Breast epithelium (tissue), 4 donors: ENCODE results near the gene ZBTB3. TPM values are rescaled to one million over a fixed set of nuclear protein-coding genes. Genes with fewer than 3 reads are reported as not detected.

Source experiments
- DNase-seq, 2 donors: peaks; one replicate each; pipeline ENCODE4 v3.0.0-alpha.2; 2019; ENCODE audit warnings: low spot score in 2 of 2
- H3K27ac ChIP-seq, 2 donors: fragments of 200-600 bp; sonication (generic) in 1 of 2; one replicate each; pipeline ENCODE4 v1.5.1; 2016 to 2019; ENCODE audit warnings: mild to moderate bottlenecking in 1 of 2
- H3K27me3 ChIP-seq, 2 donors: fragments of 200-600 bp; sonication (generic) in 1 of 2; one replicate each; pipeline versions ENCODE4 v1.5.1 to v1.6.0; 2017 to 2019; ENCODE audit warnings: control low read depth in 1 of 2, mild to moderate bottlenecking in 1 of 2
- H3K36me3 ChIP-seq: fragments of 200-600 bp; one replicate; pipeline ENCODE4 v1.5.1; 2019
- H3K4me1 ChIP-seq, 2 donors: fragments of 200-600 bp; sonication (generic); one replicate each; pipeline ENCODE4 v1.5.1; 2016 to 2019; ENCODE audit warnings: control low read depth in 1 of 2
- H3K4me3 ChIP-seq, 3 donors: fragments of 200-600 bp; sonication (generic); 1 replicate in 2 of 3; 2 replicates in 1 of 3; pipeline ENCODE4 v1.5.1; 2016 to 2019; ENCODE audit warnings: mild to moderate bottlenecking in 3 of 3, moderate library complexity in 2 of 3
- H3K9me3 ChIP-seq, 2 donors: fragments of 200-600 bp; sonication (generic) in 1 of 2; one replicate each; pipeline ENCODE4 v1.5.1; 2016 to 2019; ENCODE audit warnings: control low read depth in 1 of 2
- POLR2A ChIP-seq: fragments of 450-650 bp; IDR thresholded peaks from one replicate; pipeline ENCODE4 v1.6.1; 2016; ENCODE audit warnings: antibody characterized with exemption, mild to moderate bottlenecking, moderate library complexity
- POLR2AphosphoS5 ChIP-seq, 3 donors: sonication (generic); formaldehyde crosslinking; IDR thresholded peaks; one replicate each; pipeline ENCODE4 v1.6.1; 2017; ENCODE audit warnings: antibody characterized with exemption in 3 of 3
- intact Hi-C: fragments of 100-400 bp; cut with DNase I; formaldehyde crosslinking; loops from one replicate; pipeline ENCODE4 v1.15.1; 2023; ENCODE audit warnings: low total_unique reads
- total RNA-seq, 3 donors: library from RNA; depleted of rRNA; stranded (reverse); fragments of >200 nt; gene quantifications; one replicate each; pipeline ENCODE4 v1.1.0, GENCODE V29; 2016
- TF ChIP-seq, protein P1 (sequence below), 3 donors: fragments of 450-650 bp; IDR thresholded peaks; one replicate each; pipeline ENCODE4 v1.5.1; 2016 to 2017; ENCODE audit warnings: antibody characterized with exemption in 3 of 3, mild to moderate bottlenecking in 3 of 3, moderate library complexity in 3 of 3

Gene ZBTB3
- 1 to 10 TPM; 5.9 to 9.7 (median 9.0) TPM for total RNA-seq

DNA sequence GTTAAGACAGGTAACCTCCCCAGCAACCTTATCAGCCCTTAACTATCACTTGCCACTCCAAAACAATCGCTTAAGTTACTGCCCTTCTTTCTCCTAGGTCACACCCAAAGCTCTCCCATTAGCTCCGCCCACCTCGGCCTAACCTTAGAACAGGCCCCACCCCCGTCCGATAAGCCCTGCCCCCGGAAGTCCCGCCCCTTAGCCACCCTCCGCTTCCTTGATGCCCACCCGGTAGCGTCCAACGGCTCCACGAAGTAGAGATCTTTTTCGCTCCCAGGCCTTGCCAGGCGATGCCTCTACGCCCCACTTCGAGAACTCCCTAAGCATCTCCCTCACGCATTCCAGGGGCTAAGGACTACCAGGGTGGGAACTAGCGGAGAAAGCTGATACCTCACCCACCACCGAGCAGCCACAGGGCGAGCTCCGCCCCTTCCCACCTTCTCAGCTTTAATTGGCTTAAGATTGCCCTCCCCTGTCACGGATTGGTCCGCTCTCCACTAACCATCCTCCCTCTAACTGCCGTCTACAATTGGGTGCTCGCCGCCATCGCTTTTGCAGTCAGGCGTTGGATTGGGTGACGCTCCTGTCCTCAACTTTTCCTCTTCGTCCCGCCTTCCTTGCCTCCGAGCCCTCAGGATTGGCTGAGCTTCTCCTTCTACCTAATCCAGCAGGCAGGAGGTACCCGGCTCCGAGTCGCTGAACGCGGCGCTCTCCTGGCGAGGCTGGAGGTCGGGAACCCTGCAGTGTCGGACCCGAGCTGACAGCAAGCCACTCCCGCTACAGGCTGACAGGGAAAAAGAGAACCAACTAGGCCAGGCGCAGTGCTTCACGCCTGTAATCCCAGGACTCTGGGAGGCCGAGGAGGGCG is at the start of gene ZBTB3:
Gene ZBTB3, minus strand, starts transcription at position 425 of the 868 bp plus-strand sequence. CDS start 496 bp downstream, outside the sequence.
- H3K4me1 ChIP-seq = no peaks in the 10 kb centered on the region
- no peaks in the 10 kb centered on the region for H3K36me3 ChIP-seq
- peak within 1 kb of the TSS; percentile 53 to 75 (median 66) for H3K4me3 ChIP-seq
- no peaks in the 10 kb centered on the region for H3K9me3 ChIP-seq
- DNase-seq = peak; percentile 97 to 99
- H3K27ac ChIP-seq = peak within 1 kb of the TSS; percentile 92 to 93
- intact Hi-C loops = no loop called here
- TF ChIP-seq, protein P1, sequence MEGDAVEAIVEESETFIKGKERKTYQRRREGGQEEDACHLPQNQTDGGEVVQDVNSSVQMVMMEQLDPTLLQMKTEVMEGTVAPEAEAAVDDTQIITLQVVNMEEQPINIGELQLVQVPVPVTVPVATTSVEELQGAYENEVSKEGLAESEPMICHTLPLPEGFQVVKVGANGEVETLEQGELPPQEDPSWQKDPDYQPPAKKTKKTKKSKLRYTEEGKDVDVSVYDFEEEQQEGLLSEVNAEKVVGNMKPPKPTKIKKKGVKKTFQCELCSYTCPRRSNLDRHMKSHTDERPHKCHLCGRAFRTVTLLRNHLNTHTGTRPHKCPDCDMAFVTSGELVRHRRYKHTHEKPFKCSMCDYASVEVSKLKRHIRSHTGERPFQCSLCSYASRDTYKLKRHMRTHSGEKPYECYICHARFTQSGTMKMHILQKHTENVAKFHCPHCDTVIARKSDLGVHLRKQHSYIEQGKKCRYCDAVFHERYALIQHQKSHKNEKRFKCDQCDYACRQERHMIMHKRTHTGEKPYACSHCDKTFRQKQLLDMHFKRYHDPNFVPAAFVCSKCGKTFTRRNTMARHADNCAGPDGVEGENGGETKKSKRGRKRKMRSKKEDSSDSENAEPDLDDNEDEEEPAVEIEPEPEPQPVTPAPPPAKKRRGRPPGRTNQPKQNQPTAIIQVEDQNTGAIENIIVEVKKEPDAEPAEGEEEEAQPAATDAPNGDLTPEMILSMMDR (IDR thresholded peaks at IDR 0.05) = peak; percentile 11 to 55 (median 37)
- TF ChIP-seq POLR2A = peak; percentile 51
- TF ChIP-seq POLR2AphosphoS5 (IDR thresholded peaks at IDR 0.05) = peak; percentile 94 to 99 (median 94)
- H3K27me3 ChIP-seq = no peaks in the 10 kb centered on the region

DNA sequence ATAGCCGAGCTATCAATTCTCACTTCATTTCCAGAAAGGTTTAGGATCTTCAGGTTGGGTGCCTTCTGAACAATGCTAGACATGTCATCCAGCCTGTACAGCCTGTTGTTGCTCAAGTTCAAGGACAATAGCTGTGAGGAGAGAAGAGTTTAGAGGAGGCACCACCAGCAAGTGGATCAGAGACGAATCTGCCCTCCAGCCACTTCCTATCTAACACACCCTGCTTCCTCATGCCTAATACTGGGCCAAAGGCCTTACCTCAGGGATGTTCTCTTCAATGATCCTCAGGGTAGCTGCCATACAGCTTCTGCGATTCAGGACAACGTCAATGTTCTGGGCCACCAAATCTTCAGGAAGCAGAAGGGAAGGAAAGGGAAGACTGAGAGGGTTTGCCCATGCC is 47.1 kb upstream of the ZBTB3 start:
- Histone ChIP-seq H3K36me3 (peaks cover 10% of the 10 kb centered on the region), H3K27me3 (no peaks in the 10 kb centered on the region), H3K4me3 (no peak overlapping the region), H3K27ac (peak overlapping the region in 1 of 2 donors; percentile 1), H3K9me3 (no peaks in the 10 kb centered on the region), H3K4me1 (no peaks in the 10 kb centered on the region)
- no peak for DNase-seq
- TF ChIP-seq, protein P1 (IDR thresholded peaks at IDR 0.05) = no peak
- TF ChIP-seq POLR2AphosphoS5 (IDR thresholded peaks at IDR 0.05) (no peak), POLR2A (no peak)
- intact Hi-C loops = no loop called here

DNA sequence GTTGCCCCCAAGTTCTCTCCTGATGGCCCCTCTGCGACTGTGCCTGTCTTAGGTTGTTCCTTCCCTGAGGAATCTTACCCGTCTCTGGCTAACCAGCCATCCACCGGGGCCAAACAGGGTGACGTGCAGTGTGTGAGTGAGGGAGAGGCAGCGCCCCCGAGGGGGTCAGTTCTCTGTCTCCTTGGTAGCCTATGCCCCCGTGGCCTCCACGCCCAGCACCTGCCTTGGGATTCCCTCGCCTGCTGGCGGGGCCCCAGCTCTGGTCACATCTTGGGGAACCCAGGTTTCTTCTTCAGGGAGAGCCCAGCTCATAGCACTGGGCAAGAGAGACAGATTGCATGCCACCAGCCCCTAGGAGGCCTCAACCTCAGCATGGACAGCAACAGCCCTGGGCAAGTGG is 45.5 kb upstream of the ZBTB3 start:
- H3K9me3 ChIP-seq = no peaks in the 10 kb centered on the region
- TF ChIP-seq POLR2AphosphoS5 (IDR thresholded peaks at IDR 0.05) (no peak), POLR2A (no peak)
- TF ChIP-seq, protein P1 (IDR thresholded peaks at IDR 0.05) = no peak
- no peak overlapping the region for H3K27ac ChIP-seq
- peaks cover 10% of the 10 kb centered on the region for H3K36me3 ChIP-seq
- no peaks in the 10 kb centered on the region for H3K27me3 ChIP-seq
- DNase-seq = no peak
- intact Hi-C loops = no loop called here
- no peaks in the 10 kb centered on the region for H3K4me1 ChIP-seq
- H3K4me3 ChIP-seq = no peak overlapping the region

DNA sequence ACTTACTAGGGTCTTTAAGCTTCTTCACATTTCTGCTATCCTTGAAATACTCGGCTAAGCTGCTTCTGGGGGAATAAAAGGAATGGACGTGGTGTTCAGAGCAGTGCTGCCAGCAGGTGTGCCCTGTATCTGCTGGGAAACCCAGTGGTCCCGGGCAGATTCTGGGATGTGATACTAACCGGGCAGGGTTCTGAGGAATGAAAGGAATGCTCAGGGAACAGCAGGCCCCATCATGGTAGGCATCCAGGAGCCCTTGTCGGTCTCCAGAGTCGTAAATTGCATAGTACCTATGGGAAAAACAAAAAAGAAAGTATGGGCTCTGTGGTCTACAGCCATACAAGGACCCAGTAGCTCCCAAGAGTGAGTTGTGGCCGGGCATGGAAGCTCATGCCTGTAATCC is 42.3 kb upstream of the ZBTB3 start:
- H3K4me1 ChIP-seq = no peaks in the 10 kb centered on the region
- intact Hi-C loops = no loop called here
- H3K9me3 ChIP-seq = no peaks in the 10 kb centered on the region
- no peak overlapping the region for H3K4me3 ChIP-seq
- DNase-seq = no peak
- no peaks in the 10 kb centered on the region for H3K27me3 ChIP-seq
- no peak overlapping the region for H3K27ac ChIP-seq
- TF ChIP-seq POLR2AphosphoS5 (IDR thresholded peaks at IDR 0.05) (no peak), POLR2A (no peak)
- TF ChIP-seq, protein P1 (IDR thresholded peaks at IDR 0.05) = no peak
- peaks cover 10% of the 10 kb centered on the region for H3K36me3 ChIP-seq

DNA sequence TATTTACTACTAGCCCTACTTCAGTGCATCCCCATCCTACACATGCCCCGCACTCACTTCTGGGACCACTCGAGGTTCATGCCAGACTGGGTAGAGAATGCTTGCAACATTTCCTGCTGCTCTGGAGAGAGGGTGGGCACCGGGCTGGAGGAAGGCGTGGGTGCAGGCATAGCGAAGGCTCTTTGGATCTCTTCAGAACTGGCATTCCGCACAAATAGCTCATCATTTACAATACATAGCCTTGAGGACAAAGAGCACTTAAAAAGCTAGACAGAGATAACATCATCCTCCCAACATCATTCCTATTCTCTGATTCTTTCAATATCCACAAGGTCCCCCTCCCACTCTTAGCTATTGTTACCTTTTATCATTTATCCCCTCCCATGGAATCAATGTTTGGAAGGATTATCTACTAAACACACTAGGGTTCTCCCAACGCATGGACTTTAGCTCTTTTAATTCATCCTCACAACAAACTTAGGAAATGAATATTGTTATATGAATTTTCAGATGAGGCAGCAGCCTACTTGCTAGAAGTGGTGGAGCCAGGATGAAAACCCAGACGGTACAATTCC is 40.3 kb upstream of the ZBTB3 start:
- Histone ChIP-seq H3K9me3 (no peaks in the 10 kb centered on the region), H3K27ac (no peak overlapping the region), H3K36me3 (peaks cover 9% of the 10 kb centered on the region), H3K27me3 (no peaks in the 10 kb centered on the region), H3K4me3 (no peak overlapping the region), H3K4me1 (no peaks in the 10 kb centered on the region)
- intact Hi-C loops = no loop called here
- TF ChIP-seq POLR2AphosphoS5 (IDR thresholded peaks at IDR 0.05) (no peak), POLR2A (no peak)
- TF ChIP-seq, protein P1 (IDR thresholded peaks at IDR 0.05) = no peak
- DNase-seq = no peak
